AG04450 (cell line): Measurements from ENCODE around the gene ADAMTS15. TPM values are rescaled to one million over a fixed set of nuclear protein-coding genes. Genes with fewer than 3 reads are reported as not detected.

Source experiments
- CTCF ChIA-PET: fragments of 300-600, 350-600 bp; formaldehyde crosslinking; extraction: SDS; loops from one replicate; lab custom pipeline; 2022; ENCODE audit warnings: antibody characterized with exemption, inconsistent platforms; lab: Charles Lee
- POLR2A ChIA-PET: fragments of 350-600 bp; formaldehyde crosslinking; extraction: SDS; loops from one replicate; lab custom pipeline; 2021; ENCODE audit warnings: antibody characterized with exemption, inconsistent platforms; lab: Yijun Ruan, JAX
- DNase-seq: peaks from one replicate; pipeline ENCODE4 v3.0.0-alpha.2; 2011; ENCODE audit warnings: low read depth, low spot score
- H3K27ac ChIP-seq: one replicate; pipeline ENCODE4 v1.5.1; 2012; ENCODE audit warnings: low read depth, low read length, control low read depth
- H3K27me3 ChIP-seq: one replicate; pipeline ENCODE4 v1.6.0; 2012; ENCODE audit warnings: low read length; ENCODE audit not compliant: control insufficient read depth, insufficient read depth
- H3K4me3 ChIP-seq: 2 replicates; pipeline ENCODE4 v1.5.1; 2011; ENCODE audit warnings: mild to moderate bottlenecking, low read depth, low read length, control low read depth
- H3K9me3 ChIP-seq: 2 replicates; pipeline ENCODE4 v1.5.1; 2012; ENCODE audit warnings: low read length; ENCODE audit not compliant: control insufficient read depth, insufficient read depth
- CTCF ChIP-seq: IDR thresholded peaks from 2 replicates; pipeline ENCODE4 v1.5.1; 2011; ENCODE audit warnings: low read depth, low read length, control low read depth, inconsistent platforms
- polyA plus RNA-seq: library from polyadenylated mRNA; depleted of rRNA; stranded (reverse); fragments of >200 nt; gene quantifications from 2 replicates; pipeline ENCODE4 v1.2.3, GENCODE V29; 2011

ADAMTS15 gene
- polyA plus RNA-seq, 1 experiment, result 5.8 TPM

DNA sequence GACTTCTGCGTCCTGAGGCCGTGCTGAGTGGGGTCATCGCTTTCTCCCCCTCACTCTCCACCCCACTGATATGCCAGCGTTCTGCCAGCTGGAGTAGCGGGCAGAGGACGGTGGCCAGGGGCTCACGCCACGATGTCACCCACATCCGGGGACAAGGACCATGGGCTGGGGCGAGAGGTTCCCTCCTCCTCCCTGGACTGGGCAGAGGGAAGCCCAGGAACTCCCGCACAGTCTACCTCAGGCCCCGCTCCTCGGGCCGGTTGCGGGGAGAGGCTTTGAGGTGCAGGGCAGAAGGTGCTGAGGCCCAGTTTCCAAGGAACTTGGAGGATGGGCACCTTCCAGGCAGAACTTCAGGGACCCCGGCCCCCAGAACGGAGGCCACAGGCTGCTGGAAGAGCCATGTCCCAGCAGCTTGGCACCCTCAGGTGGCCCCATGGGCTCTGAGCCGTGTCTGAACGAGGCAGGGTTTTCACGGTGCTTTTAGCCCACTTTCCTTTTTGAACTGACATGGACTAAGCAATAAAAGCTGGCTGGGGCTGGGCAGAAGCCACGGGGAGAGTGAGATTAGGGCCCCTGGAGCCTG lies 25.4 kb downstream of the ADAMTS15 start:
- no peak for TF ChIP-seq CTCF
- Histone ChIP-seq H3K4me3 (no peak overlapping the region), H3K27me3 (no peaks in the 10 kb centered on the region), H3K9me3 (no peaks in the 10 kb centered on the region; the same call in 1 of the 2 replicates), H3K27ac (no peak overlapping the region)
- no peak for DNase-seq
- ChIA-PET POLR2A (no interaction called here), CTCF (no interaction called here)

DNA sequence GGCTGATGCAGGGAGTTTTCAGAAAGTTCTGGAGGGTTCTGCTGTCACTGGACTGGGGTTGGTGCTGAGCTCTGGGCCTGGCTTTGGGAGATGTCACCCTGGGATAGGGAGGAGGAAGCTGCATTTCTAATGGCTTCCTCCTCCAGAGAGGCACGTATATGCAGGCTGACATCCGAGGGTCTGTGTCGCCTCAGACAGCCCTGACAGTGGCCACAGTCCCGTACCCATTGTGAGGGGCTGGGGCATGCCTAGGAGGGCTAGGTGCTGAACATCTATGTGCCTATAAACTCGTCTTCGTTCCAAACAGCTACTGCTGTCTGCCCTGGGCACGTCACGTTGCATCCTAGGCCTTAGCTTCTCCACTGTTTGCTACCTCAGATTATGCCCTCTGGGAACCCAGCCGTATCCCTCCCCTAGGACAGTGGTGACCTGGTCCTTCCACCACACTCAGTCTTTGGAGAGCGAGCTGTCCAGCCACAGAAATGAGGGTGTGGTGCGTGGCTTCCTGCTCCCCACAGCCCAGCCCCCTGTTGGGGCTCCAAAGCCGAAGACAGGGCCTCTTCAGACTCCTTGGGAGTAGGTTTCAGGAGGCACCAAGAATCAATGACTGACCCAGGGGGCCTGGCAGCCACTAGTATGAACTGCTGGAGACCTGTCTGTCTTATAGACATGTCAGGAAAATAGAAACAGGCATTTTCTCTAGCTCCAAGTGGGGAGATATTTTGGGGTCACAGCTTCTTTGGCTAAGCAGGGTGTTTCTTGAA lies 26.4 kb downstream of the ADAMTS15 start:
- Histone ChIP-seq H3K27ac (no peak overlapping the region), H3K9me3 (no peaks in the 10 kb centered on the region; the same call in 1 of the 2 replicates), H3K27me3 (no peaks in the 10 kb centered on the region), H3K4me3 (no peak overlapping the region)
- no peak for DNase-seq
- TF ChIP-seq CTCF, result no peak
- ChIA-PET CTCF (no interaction called here), POLR2A (interaction anchor here (0.7 kb wide), 1 partner anchor 502 kb away, joined by 3 read pairs; no protein-coding TSS in a partner anchor)

GRCh38 chr11:130475426-130476053 lies 27.1 kb downstream of the ADAMTS15 start:
- POLR2A ChIA-PET, result no interaction called here
- Histone ChIP-seq H3K9me3 (no peaks in the 10 kb centered on the region; the same call in 1 of the 2 replicates), H3K27ac (no peak overlapping the region), H3K27me3 (no peaks in the 10 kb centered on the region), H3K4me3 (no peak overlapping the region)
- DNase-seq, result no peak
- TF ChIP-seq CTCF, result no peak
- CTCF ChIA-PET, result no interaction called here

DNA sequence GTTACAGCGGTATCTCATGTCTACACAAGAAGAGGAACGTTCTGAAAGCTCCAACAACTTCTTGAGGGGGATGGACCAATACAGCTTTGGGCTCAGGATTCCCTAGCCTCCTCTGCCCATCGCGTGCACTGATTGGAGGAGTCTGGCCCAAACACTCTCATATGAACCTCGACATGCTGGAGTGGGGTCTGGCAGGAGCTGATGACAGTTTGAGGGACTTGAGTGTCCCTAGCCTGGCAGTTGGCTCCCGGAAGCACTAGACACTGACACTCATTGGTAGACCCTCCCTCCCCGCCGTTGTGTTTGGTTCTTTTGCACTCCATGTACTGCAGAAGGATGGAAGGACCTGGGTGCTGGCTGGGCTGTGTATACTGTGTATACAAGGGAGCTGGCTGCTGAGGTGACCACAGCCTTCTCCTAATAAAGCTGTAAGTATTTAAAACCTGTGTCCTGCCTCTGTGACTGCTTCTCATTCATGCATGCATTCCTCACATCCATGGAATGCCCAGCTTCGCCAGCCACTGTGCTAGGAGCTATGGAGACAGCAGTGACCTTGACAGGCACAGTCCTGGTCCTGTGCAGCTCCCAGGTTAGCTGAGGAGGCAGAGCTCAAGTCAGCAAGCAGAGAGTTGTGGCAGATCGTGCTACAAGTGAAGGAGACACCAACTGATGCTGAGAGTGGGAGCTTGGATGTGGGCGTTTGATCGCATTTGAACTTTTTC lies 27.9 kb downstream of the ADAMTS15 start:
- H3K27ac ChIP-seq, result no peak overlapping the region
- POLR2A ChIA-PET, result no interaction called here
- H3K27me3 ChIP-seq, result no peaks in the 10 kb centered on the region
- H3K9me3 ChIP-seq, result no peaks in the 10 kb centered on the region; the same call in 1 of the 2 replicates
- H3K4me3 ChIP-seq, result no peak overlapping the region
- DNase-seq, result no peak
- CTCF ChIA-PET, result interaction anchor here (0.9 kb wide), 1 partner anchor 417 kb away, joined by 3 read pairs; no protein-coding TSS in a partner anchor
- TF ChIP-seq CTCF, result no peak
